Body of pancreas (tissue), 4 donors: Measurements from ENCODE around the gene PHF13.

Source experiments
- CTCF ChIP-seq, 7 experiments: fragments of 450-650 bp in 4 of 7; fragments of 200-600 bp in 3 of 7; sonication (generic) in 3 of 7; IDR thresholded peaks; one replicate each; pipeline ENCODE4 v1.5.1; 2016 to 2019; ENCODE audit warnings: antibody characterized with exemption in 7 of 7
- POLR2A ChIP-seq, 3 donors: fragments of 450-650 bp; IDR thresholded peaks; one replicate each; pipeline ENCODE4 v1.6.1; 2016; ENCODE audit warnings: antibody characterized with exemption in 3 of 3, mild to moderate bottlenecking in 2 of 3

- TF ChIP-seq CTCF (IDR thresholded peaks at IDR 0.05) (no peak), POLR2A (IDR thresholded peaks at IDR 0.05) (no peak)
These were observed 19.7 kb upstream of the PHF13 start for GRCh38 chr1:6593810-6594209.
